ENCODE results near the gene KCNG2. TPM values are rescaled to one million over a fixed set of nuclear protein-coding genes. Genes with fewer than 3 reads are reported as not detected.

The KCNG2 gene
- total and polyA plus RNA-seq, 2 experiments from 2014 or later: 0.13 to 0.52 TPM

GRCh38 chr18:79933765-79934164 is 136.0 kb downstream of the KCNG2 start:
- H3K4me1 Mint-ChIP-seq: no peaks in the 10 kb centered on the region; the same call in 2 of the 3 replicates
- Histone ChIP-seq H3K27me3 (ENCODE audit: insufficient read depth) (no peaks in the 10 kb centered on the region), H3K36me3 (ENCODE audit: insufficient read depth) (peaks cover 4% of the 10 kb centered on the region; the same call in 1 of the 2 replicates), H3K9me2 (ENCODE audit: insufficient read depth) (no peaks in the 10 kb centered on the region), H2AFZ (no peak overlapping the region), H3K79me2 (replicated peaks; ENCODE audit: insufficient read depth) (peaks cover 17% of the 10 kb centered on the region), H3K4me1 (ENCODE audit: insufficient read depth) (0 out of 2 replicates have a peak, but pooled peaks cover 3% of the 10 kb centered on the region), H3K4me2 (no peak overlapping the region), H3K4me3 (no peak overlapping the region), H3K27ac (ENCODE audit: low read depth) (no peak overlapping the region), H3F3A (replicated peaks; ENCODE audit: low read depth) (no peaks in the 10 kb centered on the region), H4K20me1 (replicated peaks; ENCODE audit: insufficient read depth) (peaks cover 5% of the 10 kb centered on the region; the same call in 1 of the 2 replicates)
- no peaks in the 10 kb centered on the region for H3K27me3 Mint-ChIP-seq (ENCODE audit: insufficient read depth, low read depth, poor library complexity)
- peak; percentile 94 for ATAC-seq
- DNase-seq (ENCODE audit: low spot score): peak; percentile 81
- H3K27ac Mint-ChIP-seq: no peak overlapping the region
- peaks cover 21% of the 10 kb centered on the region for H3K36me3 Mint-ChIP-seq (ENCODE audit: low read depth)
- no peak for TF ChIP-seq NANOG (IDR thresholded peaks at IDR 0.05; ENCODE audit: borderline replicate concordance)
- TF ChIP-seq, protein P1, sequence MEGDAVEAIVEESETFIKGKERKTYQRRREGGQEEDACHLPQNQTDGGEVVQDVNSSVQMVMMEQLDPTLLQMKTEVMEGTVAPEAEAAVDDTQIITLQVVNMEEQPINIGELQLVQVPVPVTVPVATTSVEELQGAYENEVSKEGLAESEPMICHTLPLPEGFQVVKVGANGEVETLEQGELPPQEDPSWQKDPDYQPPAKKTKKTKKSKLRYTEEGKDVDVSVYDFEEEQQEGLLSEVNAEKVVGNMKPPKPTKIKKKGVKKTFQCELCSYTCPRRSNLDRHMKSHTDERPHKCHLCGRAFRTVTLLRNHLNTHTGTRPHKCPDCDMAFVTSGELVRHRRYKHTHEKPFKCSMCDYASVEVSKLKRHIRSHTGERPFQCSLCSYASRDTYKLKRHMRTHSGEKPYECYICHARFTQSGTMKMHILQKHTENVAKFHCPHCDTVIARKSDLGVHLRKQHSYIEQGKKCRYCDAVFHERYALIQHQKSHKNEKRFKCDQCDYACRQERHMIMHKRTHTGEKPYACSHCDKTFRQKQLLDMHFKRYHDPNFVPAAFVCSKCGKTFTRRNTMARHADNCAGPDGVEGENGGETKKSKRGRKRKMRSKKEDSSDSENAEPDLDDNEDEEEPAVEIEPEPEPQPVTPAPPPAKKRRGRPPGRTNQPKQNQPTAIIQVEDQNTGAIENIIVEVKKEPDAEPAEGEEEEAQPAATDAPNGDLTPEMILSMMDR (conservative IDR thresholded peaks at IDR 0.05; ENCODE audit: low read depth in 2 of 2): peak; percentile 59 to 78
- no peak overlapping the region for H3K4me3 Mint-ChIP-seq
- H3K9me3 Mint-ChIP-seq: peaks cover 25% of the 10 kb centered on the region

DNA sequence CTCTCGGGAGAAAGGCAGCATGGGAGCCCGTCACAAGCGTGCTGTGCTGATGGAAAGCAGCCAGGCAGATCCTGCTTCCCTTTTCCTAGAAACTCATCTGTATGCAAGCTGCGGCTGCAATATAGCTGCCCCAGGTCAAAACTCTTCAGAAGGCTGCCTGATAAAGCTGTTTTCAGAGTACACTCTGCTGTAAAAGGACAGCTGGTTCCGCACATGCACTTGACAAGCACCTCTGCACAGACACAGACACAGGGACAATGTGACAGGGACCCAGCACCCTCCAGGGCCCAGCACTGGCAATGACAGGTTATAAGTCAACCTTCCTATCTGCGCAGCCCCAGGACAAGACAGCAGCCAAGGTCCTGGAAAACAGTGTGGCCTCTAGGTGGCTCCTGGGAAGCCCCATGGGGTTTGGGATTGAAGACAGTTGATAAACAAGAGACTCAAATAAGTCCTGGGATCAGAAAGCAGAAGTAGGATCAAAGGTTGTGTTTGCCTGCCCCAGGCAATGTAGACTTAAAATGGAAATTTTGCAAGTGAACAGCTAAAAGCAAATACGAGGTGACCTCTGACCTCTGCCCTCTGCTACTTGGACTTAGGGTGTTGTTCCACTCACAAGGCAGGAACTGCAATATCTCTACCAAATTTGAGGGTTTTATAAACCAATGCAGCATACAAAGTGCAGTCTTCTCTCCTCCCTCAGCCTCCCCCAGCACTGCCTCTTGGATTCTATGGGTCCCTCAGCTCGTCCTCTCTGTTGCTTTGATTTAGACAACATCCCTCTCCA is 136.8 kb downstream of the KCNG2 start:
- Histone ChIP-seq H3K9me2 (ENCODE audit: insufficient read depth) (no peaks in the 10 kb centered on the region), H3K4me2 (no peak overlapping the region), H4K20me1 (replicated peaks; ENCODE audit: insufficient read depth) (peaks cover 8% of the 10 kb centered on the region; the same call in 1 of the 2 replicates), H3K36me3 (ENCODE audit: insufficient read depth) (peaks cover 3% of the 10 kb centered on the region; the same call in 1 of the 2 replicates), H2AFZ (no peak overlapping the region), H3K4me3 (no peak overlapping the region), H3K79me2 (replicated peaks; ENCODE audit: insufficient read depth) (peaks cover 16% of the 10 kb centered on the region), H3K27ac (ENCODE audit: low read depth) (no peak overlapping the region), H3K4me1 (ENCODE audit: insufficient read depth) (0 out of 2 replicates have a peak, but pooled peaks cover 3% of the 10 kb centered on the region), H3K27me3 (ENCODE audit: insufficient read depth) (no peaks in the 10 kb centered on the region), H3F3A (replicated peaks; ENCODE audit: low read depth) (no peaks in the 10 kb centered on the region)
- Mint-ChIP-seq H3K9me3 (peaks cover 18% of the 10 kb centered on the region), H3K4me3 (no peak overlapping the region), H3K36me3 (ENCODE audit: low read depth) (peaks cover 13% of the 10 kb centered on the region; the same call in 2 of the 3 replicates), H3K4me1 (no peaks in the 10 kb centered on the region; the same call in 2 of the 3 replicates), H3K27ac (no peak overlapping the region), H3K27me3 (ENCODE audit: insufficient read depth, low read depth, poor library complexity) (no peaks in the 10 kb centered on the region)
- ATAC-seq (peak; percentile 90), DNase-seq (ENCODE audit: low spot score) (no peak)
- TF ChIP-seq JUNB (IDR thresholded peaks at IDR 0.05; ENCODE audit: unreplicated experiment) (no peak), ZNF331 (CRISPR knock-in tag; IDR thresholded peaks at IDR 0.05; ENCODE audit: low read depth) (no peak)
- TF ChIP-seq, protein P1 (conservative IDR thresholded peaks at IDR 0.05; ENCODE audit: low read depth in 2 of 2): peak; percentile 17 to 39; a peak in 3 of 4 replicates

Data from GM23338 (cell line).